AG08395 (cell line): Measurements from ENCODE around the gene ENKUR.

ENCODE experiments used
- DNase-seq: peaks from one replicate; pipeline ENCODE4 v3.0.0; 2012; ENCODE audit warnings: mixed read lengths, low spot score

Gene ENKUR

GRCh38 chr10:24947304-24948097 lies 68.5 kb downstream of the ENKUR start:
- DNase-seq, result peak; percentile 52

- DNase-seq, result peak; percentile 43
Observed at GRCh38 chr10:24944512-24945255, 71.3 kb downstream of the ENKUR start.

DNA sequence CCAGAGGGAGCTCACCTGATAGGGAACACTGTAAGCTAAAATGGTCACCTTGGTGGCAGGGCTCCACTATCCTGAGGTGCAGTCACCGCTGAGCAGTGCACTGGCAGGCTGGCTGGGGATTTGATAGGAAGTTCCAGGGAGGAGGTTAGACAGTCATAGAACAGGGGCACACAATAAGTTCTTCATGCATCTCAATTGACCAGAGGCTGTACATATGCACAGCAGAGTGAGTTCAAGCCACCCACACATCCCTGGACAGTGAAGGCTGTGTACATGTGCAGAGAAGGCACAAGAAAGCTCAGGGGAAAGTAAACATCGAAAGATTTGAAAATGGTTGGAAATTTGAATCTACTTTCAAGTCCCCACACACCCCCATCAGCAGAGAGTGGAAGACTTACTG lies 77.4 kb downstream of the ENKUR start:
- no peak for DNase-seq

- DNase-seq, result no peak
Observed at GRCh38 chr10:24938076-24938475, 77.9 kb downstream of the ENKUR start.

DNA sequence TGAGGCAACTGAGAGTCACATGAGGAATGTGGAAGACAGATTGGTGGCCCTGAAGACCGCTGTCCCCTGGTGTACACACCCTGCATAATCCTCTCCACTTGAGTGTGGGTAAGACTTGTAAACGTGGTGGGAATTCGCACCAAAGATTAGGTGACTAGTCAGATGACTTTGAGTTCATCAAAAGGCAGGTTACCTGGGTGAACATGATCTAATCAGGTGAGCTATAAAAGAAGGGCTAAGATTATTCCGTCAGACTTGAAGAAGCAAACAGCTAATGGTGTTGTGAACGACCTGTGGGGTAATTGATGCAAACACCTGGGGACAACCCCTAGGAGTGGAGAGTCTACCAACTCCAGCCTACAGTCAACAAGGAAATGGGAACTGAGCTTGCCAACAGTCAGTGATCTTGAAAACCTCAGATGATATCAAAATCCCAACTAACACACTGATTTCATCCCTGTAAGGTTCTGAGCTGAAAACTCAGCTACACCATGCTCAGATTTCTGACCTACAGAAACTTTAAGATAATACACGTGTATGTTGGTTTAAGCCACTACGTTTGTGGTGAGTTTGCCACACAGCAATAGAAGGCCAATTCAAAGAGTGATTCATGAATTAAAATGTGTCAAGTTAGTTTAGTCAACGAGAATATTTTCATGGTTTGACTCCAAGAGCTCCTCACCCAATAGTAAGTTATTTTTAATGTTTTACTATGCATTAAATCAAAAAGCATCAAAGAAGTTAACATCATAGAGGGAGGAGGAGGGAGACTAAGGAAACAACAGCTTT lies 80.3 kb downstream of the ENKUR start:
- DNase-seq, result no peak
